Heart left ventricle (tissue), 13 donors: ENCODE data around the gene DSCAML1.

Source experiments
- CTCF ChIP-seq, 12 donors: fragments of 200-600 bp; sonication (generic) in 4 of 12; IDR thresholded peaks; one replicate each; pipeline versions ENCODE4 v1.5.0 to v1.8.0; 2018 to 2022; ENCODE audit warnings: antibody characterized with exemption in 12 of 12, mild to moderate bottlenecking in 5 of 12
- POLR2A ChIP-seq, 2 donors: fragments of 450-650 bp; IDR thresholded peaks; one replicate each; pipeline ENCODE4 v1.6.1; 2017; ENCODE audit warnings: antibody characterized with exemption in 2 of 2, mild to moderate bottlenecking in 2 of 2, moderate library complexity in 2 of 2
- donor health status: ischemic (EF 13 %, LVEDD 7.1; RV severe dilation, severe dysfunction).
- donor health status: DM: no; HTN: yes; CAD: no.
- donor health status: DM: no; HTN: no; CAD: no.
- donor health status: ischemic (EF 25% LVEDD 6.9; RV normal size, moderate dysfunction).
- donor health status: ischemic (EF 25% LVEDD 5.7; RV mildly dilated, moderate dysfunction).
- donor health status: ischemic (EF 35%, LVEDD 5.7; RV mildly dilated, moderate dysfunction).
- donor health status: nonischemic (EF 11% LVEDD 7.7; RV severe dilation, severe dysfunction).
- donor health status: DM: yes; HTN: yes; CAD: no.
- donor health status: PGD.
- donor health status: ischemic (EF 29% LVEDD 5.4; RV normal size, mild dysfunction).
- donor health status: nonischemic (EF 23%, LVEDD 6.1; RV moderate dilation, normal function).

GRCh38 chr11:117823294-117823945 lies 26.4 kb upstream of the DSCAML1 start:
- peak in 6 of 12 donors; percentile 8 to 35 (median 26) for TF ChIP-seq CTCF (IDR thresholded peaks at IDR 0.05)
- TF ChIP-seq POLR2A (IDR thresholded peaks at IDR 0.05) = no peak
